HL-60/S4 (cell line): Measurements from ENCODE around the gene PSME3IP1.

Experiments
- in situ Hi-C: fragments of 300-500 bp; cut with MboI; formaldehyde crosslinking; loops from 2 replicates; pipeline ENCODE4 v1.14.3; 2022; ENCODE audit warnings: low sequenced_read_pairs

Gene PSME3IP1

DNA sequence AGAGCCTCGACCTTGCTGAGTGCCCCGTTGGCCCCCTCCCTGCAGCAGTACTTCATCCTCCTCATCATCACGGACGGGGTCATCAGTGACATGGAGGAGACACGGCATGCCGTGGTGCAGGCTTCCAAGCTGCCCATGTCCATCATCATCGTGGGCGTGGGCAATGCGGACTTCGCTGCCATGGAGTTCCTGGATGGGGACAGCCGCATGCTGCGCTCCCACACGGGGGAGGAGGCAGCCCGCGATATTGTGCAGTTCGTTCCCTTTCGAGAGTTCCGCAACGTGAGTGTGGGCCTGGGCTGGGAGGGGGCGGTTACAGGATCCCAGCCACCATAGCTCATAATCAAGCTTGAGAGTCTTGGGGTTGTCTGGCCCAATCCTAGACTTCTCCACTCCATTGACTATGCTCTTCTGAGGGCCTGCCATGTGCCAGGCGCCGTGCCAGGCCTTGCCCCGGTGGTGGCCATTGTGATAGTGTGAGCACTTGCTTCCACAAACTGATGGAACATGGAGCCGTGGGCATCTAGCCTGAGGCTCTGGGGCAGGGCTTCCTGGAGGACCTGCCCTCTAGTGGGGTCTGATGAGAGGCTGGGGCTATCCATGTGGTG, 39.7 kb downstream of the PSME3IP1 start:
- in situ Hi-C loops = no loop called here

- in situ Hi-C loops = no loop called here
These were observed 40.5 kb downstream of the PSME3IP1 start for GRCh38 chr16:57145046-57146021.

GRCh38 chr16:57144027-57144426, 41.8 kb downstream of the PSME3IP1 start:
- in situ Hi-C loops = no loop called here

GRCh38 chr16:57143149-57143921, 42.5 kb downstream of the PSME3IP1 start:
- in situ Hi-C loops = no loop called here

DNA sequence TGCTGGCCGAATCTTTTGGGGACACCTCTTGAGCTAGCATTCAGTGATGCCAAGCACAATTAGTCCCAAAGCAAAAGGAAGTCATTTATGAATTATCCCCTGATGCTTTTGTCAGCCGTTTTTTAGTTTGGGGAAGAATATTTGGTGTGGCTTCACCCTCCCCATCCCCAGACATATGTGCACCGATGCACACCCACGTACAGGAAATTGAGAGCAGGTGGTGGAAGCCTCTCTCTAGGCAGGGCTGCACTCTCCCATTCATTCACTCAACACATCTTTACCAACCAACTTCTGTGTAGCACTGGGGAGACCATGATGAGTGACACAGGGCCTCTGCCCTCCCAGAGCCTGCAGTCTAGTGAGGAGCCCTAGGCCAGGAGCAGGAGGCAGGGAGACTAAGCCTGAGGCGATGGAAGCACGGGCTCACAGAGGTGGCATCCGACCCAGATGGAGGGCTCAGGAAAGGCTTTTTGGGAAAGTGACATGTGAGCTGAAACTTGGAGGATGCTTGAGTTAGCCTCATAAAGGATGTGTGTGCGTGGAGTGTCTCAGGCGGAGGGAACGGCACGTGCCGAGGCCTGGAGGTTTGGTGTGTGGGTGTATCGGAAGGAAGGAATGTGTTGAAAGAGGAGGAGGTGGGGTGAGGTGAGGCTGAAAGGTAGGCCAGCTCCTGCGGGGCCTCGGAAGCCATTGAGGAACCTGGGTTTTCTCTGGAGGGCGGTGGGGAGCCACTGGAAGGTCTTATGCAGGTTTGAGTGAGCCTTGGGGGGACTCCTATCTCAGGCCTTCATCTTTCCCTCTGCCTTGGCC, 43.8 kb downstream of the PSME3IP1 start:
- in situ Hi-C loops = no loop called here

DNA sequence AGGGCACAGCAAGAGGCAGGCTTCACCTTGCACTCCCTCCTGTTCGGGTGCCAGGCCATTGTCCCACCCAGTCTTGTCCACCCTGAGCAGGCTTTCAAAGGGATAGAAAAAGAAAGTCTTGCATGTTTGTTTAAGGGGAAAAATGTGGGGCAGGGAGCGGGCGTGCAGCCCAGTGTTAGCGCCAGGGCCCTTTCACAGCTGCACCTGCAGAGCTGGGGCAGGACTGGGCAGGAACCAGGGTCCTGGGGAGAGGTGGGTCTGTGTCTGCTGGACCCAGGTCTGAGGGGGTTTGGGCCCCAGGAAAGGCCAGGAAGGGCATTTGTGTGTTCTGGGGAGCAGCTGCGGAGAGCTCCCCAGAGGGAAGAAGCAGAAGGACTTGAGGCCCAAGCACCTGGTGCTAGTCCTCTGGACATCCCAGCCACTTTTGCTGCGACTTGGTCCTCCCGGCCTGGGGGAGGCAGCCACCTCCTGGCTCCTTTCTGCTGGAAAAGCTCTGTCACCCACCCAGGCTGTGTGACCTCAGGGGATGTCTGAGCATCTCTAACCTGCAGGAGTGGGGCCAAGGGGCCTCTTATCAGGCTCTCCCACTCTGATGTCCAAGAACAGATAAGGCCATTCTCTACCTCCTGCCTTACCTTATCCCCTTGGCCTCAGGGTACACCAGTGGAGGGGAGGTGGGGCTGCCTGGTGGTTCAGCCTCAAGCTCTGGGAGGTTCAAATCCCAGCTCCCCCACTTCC, 44.7 kb downstream of the PSME3IP1 start:
- in situ Hi-C loops = no loop called here

- in situ Hi-C loops = no loop called here
These were observed 47.4 kb downstream of the PSME3IP1 start for GRCh38 chr16:57138281-57138935.

- in situ Hi-C loops = no loop called here
These were observed 48.1 kb downstream of the PSME3IP1 start for GRCh38 chr16:57137566-57138273.

DNA sequence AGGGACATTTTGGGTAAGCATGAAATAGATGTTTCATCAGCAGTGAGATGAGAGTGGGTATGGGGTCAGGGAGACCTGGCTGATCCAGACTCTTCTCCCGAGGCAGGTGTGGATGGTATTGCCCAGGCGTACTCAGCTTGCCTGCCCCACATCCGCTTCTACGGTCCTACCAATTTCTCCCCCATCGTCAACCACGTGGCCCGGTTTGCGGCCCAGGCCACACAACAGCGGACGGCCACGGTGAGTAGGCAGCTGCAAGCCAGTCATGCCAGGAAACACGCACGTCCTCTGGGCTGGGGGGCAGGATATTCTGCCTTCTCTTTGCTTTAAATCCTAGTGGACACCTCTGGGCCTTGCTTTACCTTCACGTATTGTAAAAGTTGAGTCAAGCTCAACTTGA, 48.8 kb downstream of the PSME3IP1 start:
- in situ Hi-C loops = no loop called here

GRCh38 chr16:57134982-57135381, 50.9 kb downstream of the PSME3IP1 start:
- in situ Hi-C loops = no loop called here

DNA sequence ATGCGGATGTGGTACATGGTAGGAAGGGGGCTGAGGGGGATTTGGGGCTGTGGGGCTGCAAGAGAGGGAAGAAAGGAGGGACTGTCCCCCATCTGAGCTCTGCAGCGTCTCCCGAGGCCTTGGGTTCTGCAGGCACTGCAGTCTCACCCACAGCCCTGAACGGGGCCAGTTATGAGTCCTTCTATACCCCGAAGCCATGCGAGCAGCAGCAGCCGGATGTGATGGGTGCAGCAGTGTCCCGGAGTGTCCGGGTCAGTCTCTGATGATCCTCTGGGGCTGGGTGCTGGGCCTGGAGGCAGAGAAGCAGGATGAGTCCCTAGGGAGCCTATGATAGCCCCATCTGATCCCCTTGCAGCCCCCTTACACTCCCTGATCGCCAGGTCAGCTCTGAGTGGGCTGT, 52.0 kb downstream of the PSME3IP1 start:
- in situ Hi-C loops = no loop called here

DNA sequence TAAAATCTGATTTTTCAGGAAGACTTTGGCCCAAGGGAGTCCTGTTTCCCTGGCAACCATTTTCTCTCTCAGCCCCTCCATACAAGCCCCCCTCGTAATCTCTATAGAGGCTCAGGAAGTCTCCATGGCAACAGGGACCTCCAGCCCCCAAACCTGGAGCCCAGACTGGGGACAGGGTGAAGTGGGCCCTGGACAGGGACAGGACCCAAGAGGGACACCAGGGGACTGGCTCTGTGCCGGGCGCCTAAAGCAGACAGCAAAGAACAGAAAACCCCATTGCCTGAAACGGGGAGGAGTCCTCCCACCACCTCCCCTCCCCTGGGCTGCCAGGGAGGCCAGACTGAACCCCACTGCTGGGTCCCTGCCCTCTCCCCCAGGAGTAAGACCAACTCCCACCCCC, 52.8 kb downstream of the PSME3IP1 start:
- in situ Hi-C loops = no loop called here

DNA sequence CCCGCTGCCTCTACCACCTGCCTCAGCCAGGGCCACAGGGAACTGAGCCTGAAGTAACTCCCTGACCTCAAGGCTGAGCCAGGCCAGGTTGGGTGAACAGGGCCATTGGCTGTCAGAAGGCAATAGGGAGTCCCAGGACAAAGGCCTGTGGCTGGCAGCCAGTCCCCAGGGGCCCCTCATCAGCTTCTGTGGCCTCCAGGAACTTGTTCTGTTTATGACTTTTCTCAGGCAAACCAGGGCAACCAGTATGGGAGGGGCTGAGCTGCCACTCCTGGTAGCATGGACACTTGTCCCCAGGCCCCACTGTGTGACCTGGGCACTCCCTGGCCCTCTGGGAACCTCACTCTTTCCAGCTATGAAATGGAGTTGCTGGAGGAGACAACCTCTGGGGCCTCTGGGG, 53.4 kb downstream of the PSME3IP1 start:
- in situ Hi-C loops = no loop called here

- in situ Hi-C loops = no loop called here
These were observed 54.4 kb downstream of the PSME3IP1 start for GRCh38 chr16:57131351-57131970.

DNA sequence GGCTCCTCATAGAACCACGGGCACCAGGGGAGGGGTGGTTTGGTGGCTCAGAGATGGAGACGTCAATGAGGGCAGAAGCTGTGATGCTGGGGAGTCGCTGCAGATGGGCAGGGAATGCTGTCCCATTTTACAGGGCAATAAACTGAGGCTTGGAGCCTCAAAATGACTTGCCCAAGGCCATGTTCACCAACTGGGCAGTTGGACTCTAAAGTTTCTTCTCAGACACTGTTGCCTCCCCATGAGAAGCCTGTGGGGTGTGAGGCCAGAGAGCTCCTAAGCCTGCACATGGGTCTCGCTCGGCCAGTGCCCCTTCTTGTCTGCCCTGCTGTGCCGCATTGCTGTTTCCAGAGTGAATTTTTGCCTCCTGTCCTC, 54.9 kb downstream of the PSME3IP1 start:
- in situ Hi-C loops = no loop called here

DNA sequence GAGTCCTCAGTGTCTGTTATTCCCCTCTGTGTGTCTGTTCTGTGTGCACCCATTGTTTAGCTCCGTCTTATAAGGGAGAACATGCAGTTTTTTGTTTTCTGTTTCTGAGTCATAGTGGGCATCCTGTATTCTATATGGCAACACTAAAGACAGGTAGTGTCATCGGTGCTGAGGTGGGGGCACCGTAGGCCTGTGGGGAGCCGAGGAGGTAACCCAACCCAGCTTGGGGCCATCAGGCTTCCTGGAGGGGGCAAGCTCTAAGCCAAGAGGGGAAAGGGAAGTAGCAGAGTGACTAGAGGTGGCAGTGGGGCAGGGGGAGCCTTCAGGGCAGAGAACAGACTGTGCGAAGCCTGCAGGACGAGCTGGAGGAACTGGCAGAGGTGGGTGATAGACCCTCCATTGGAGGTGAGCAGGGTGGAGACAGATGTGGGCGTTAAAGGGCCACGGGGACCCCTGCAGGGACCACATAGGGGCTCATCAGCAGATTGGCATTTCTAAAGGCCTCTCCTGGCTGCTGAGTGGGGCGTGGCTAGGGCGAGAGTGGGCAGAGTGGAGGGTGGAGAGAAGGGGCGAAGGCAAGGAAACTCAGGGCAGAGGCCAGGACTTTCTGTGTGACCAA, 57.0 kb downstream of the PSME3IP1 start:
- in situ Hi-C loops = no loop called here

GRCh38 chr16:57127836-57128235, 58.0 kb downstream of the PSME3IP1 start:
- in situ Hi-C loops = no loop called here
